CD4-positive, alpha-beta T cell (primary cell): Measurements from ENCODE around the gene NFATC1. TPM values are rescaled to one million over a fixed set of nuclear protein-coding genes. Genes with fewer than 3 reads are reported as not detected.
A peak's percentile ranks its signal among the peaks of the same experiment; 100 is the strongest.

Experiments
- ATAC-seq: fragments of 200-7000 bp; cut with Tn5 transposase; one replicate; pipeline ENCODE4 v1.10.0; 2022; ENCODE audit warnings: mild to moderate bottlenecking; ENCODE audit not compliant: poor library complexity
- CTCF ChIA-PET: fragments of 350-600 bp; sonication (Branson Sonifier 250); formaldehyde crosslinking; loops from one replicate; lab custom pipeline; 2021; ENCODE audit warnings: antibody characterized with exemption, inconsistent platforms; lab: Charles Lee
- POLR2A ChIA-PET: fragments of 350-600 bp; sonication (Branson Sonifier 250); formaldehyde crosslinking; loops from one replicate; lab custom pipeline; 2021; ENCODE audit warnings: antibody characterized with exemption, inconsistent platforms; lab: Charles Lee
- DNase-seq, 14 experiments: peaks; one replicate each; pipeline ENCODE4 v3.0.0-alpha.2; 2013 to 2020; ENCODE audit warnings: mixed read lengths in 2 of 14
- H3K27ac ChIP-seq, 2 donors: one replicate each; pipeline versions ENCODE4 v1.5.1 to v1.7.0; 2013; ENCODE audit warnings: low read length in 2 of 2, low read depth in 1 of 2, mild to moderate bottlenecking in 1 of 2
- H3K27me3 ChIP-seq, 2 experiments: 1 replicate in 1 of 2; 2 replicates in 1 of 2; pipeline versions ENCODE4 v1.6.1 to v1.7.0; 2013; ENCODE audit warnings: low read length in 2 of 2, control low read depth in 1 of 2, mild to moderate bottlenecking in 1 of 2, moderate library complexity in 1 of 2; ENCODE audit not compliant: insufficient read depth in 2 of 2, control insufficient read depth in 1 of 2
- H3K36me3 ChIP-seq: one replicate; pipeline ENCODE4 v1.6.1; 2013; ENCODE audit warnings: low read length, control low read depth; ENCODE audit not compliant: insufficient read depth
- H3K4me1 ChIP-seq: one replicate; pipeline ENCODE4 v1.6.1; 2013; ENCODE audit warnings: low read length, control low read depth; ENCODE audit not compliant: insufficient read depth
- H3K4me3 ChIP-seq: one replicate; pipeline ENCODE4 v1.5.1; 2013; ENCODE audit warnings: mild to moderate bottlenecking, low read length, moderate library complexity
- H3K9me3 ChIP-seq, 2 experiments: 1 replicate in 1 of 2; 2 replicates in 1 of 2; pipeline versions ENCODE4 v1.6.1 to v1.7.0; 2013; ENCODE audit warnings: low read length in 2 of 2, mild to moderate bottlenecking in 2 of 2, control low read depth in 1 of 2, moderate library complexity in 1 of 2; ENCODE audit not compliant: control insufficient read depth in 1 of 2, insufficient read depth in 1 of 2
- H3K27ac Mint-ChIP-seq: one replicate; pipeline ENCODE4 v1.8.0; 2020; ENCODE audit warnings: mixed read lengths
- H3K27me3 Mint-ChIP-seq: one replicate; pipeline ENCODE4 v1.8.0; 2021; ENCODE audit warnings: mixed read lengths
- H3K36me3 Mint-ChIP-seq: one replicate; pipeline ENCODE4 v1.8.0; 2021; ENCODE audit warnings: low read depth, mixed read lengths
- H3K4me1 Mint-ChIP-seq: one replicate; pipeline ENCODE4 v1.8.0; 2021; ENCODE audit warnings: low read depth, mixed read lengths
- H3K4me3 Mint-ChIP-seq: one replicate; pipeline ENCODE4 v1.8.0; 2020; ENCODE audit warnings: mild to moderate bottlenecking, mixed read lengths
- H3K9me3 Mint-ChIP-seq: one replicate; pipeline ENCODE4 v1.8.0; 2020; ENCODE audit warnings: mixed read lengths
- intact Hi-C, 2 experiments: fragments of 100-400 bp; cut with DNase I in 1 of 2; cut with micrococcal nuclease in 1 of 2; formaldehyde crosslinking; loops; one replicate each; pipeline versions ENCODE4 v1.15.1 to v1.9.0; 2023 to 2025; cut with DNase I, micrococcal nuclease
- total RNA-seq, 174 experiments: library from RNA in 2 of 174; stranded (reverse) in 2 of 174; gene quantifications; one replicate each; pipeline ENCODE4 v1.2.3 and lab custom pipeline; 2021 to 2026
- TF ChIP-seq, protein P1 (sequence below): fragments of 200-600 bp; IDR thresholded peaks from one replicate; pipeline ENCODE4 v1.8.0; 2022; ENCODE audit warnings: antibody characterized with exemption, mild to moderate bottlenecking

Gene NFATC1
- total RNA-seq, 2 experiments from 2014 or later: 107 to 113 TPM

DNA sequence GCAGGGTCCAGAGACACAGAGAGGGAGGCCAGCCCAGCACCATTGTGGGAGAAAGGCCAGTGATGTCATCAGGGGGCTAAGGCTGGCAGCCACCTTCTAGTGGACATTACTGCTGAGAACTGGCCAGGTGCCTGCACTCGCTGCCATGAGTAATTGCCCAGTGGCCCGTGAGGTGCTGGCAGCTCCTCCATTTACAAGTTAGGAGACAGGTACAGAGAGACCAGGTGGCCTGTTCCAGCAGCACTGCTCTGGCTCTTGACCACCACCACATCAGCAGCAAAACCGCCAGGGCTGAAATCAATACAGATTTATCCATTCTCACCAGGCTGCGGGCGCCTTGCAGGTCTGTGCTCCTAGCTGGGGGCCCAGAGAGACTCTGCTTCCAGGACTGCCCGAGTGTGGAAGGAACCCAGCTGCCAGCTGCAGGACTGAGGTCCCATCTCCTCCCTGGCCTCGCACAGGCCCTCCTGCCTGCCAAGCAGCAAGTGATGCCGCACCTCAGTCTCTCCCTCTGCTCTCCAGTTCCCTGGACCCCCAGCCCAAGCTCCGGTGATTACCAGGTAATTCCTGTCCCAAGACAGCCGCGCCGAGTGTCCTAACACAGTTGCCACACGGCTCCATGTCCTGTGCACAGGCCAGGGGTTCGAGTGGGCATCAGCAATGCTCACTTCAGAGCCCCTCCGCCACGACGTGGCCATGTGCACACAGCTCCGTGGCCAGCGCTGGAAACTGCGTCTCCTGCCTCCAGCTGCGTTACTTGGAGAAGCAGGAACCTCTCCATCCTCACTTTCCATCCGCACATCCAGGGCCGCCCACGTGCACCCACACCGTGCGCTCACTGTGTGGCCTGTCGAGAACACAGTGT is 182.9 kb downstream of the NFATC1 start:
- Mint-ChIP-seq H3K4me1 (peaks cover 12% of the 10 kb centered on the region), H3K27ac (no peak overlapping the region), H3K36me3 (no peaks in the 10 kb centered on the region), H3K9me3 (no peaks in the 10 kb centered on the region), H3K4me3 (no peak overlapping the region), H3K27me3 (no peaks in the 10 kb centered on the region)
- POLR2A ChIA-PET: no interaction called here
- H3K27me3 ChIP-seq: no peaks in the 10 kb centered on the region
- H3K4me1 ChIP-seq: peaks cover 27% of the 10 kb centered on the region
- ATAC-seq (no peak), DNase-seq (peak in 1 of 14 experiments; percentile 6)
- CTCF ChIA-PET: no interaction called here
- H3K27ac ChIP-seq: no peak overlapping the region
- H3K4me3 ChIP-seq: no peak overlapping the region
- H3K36me3 ChIP-seq: no peaks in the 10 kb centered on the region
- TF ChIP-seq, protein P1, sequence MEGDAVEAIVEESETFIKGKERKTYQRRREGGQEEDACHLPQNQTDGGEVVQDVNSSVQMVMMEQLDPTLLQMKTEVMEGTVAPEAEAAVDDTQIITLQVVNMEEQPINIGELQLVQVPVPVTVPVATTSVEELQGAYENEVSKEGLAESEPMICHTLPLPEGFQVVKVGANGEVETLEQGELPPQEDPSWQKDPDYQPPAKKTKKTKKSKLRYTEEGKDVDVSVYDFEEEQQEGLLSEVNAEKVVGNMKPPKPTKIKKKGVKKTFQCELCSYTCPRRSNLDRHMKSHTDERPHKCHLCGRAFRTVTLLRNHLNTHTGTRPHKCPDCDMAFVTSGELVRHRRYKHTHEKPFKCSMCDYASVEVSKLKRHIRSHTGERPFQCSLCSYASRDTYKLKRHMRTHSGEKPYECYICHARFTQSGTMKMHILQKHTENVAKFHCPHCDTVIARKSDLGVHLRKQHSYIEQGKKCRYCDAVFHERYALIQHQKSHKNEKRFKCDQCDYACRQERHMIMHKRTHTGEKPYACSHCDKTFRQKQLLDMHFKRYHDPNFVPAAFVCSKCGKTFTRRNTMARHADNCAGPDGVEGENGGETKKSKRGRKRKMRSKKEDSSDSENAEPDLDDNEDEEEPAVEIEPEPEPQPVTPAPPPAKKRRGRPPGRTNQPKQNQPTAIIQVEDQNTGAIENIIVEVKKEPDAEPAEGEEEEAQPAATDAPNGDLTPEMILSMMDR: no peak
- intact Hi-C loops: no loop called here
- peaks cover 6 to 14% of the 10 kb centered on the region in 2 experiments for H3K9me3 ChIP-seq
